Right forelimb (tissue), 1 donor: ENCODE data around the gene C11orf97.
"Not testable (repeated sequence)": the region's sequence is repeated elsewhere in the genome, so short reads cannot be mapped to it uniquely, and the experiment has no call there.

Source experiments
- DNase-seq: peaks from one replicate; pipeline ENCODE4 v3.0.0-alpha.2; 2018

The C11orf97 gene

DNA sequence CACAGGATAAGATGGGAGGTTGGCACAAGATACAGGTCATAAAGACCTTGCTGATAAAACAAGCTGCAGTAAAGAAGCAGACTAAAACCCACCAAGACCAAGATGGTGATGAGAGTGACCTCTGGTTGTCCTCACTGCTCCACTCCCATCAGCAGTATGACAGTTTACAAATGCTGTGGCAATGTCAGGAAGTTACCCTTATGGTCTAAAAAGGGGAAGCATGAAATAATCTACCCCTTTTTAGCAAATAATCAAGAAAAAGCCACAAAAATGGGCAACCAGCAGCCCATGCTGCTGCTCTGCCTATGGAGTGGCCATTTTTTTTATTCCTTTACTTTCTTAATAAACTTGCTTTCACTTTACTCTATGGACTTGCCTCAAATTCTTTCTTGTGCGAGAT is 46.2 kb downstream of the C11orf97 start:
- no peak for DNase-seq

DNA sequence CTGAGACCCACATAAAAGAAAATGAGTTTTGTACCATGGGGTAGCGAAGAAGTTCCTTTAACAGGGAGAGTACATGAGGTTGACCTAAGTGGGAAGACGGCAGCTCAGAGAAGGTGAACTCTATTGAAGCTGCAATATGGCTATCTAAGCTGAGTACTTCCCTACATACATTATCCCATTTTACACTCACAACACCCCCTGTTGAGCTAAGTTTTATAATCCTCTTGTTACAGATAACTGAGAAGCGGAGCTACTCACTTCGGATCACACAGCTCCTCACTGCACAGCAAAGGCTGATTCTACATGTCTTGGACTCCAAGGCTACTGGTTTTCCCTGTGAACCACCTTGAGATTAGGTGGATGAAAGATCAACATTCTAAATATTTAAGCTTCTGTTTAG is 46.7 kb downstream of the C11orf97 start:
- no peak for DNase-seq

DNA sequence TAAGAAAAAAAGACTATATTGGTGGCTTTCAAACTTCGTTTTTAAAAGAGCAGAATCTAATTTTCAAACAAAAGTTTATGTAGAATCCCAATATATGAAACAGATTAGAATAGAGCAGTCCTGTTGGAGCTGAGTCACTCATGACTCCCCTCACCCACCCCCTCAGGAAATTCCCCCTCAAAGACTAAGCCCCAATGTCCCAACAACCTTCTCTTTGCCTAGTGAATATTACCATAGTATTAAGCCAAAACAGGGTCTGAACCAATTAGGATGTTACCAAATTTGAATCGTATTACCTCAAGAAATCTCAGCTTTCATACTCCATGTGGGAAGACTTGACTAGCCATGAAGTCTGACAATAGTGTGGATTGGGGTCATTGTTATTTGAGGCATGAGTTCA is 47.1 kb downstream of the C11orf97 start:
- DNase-seq = no peak

DNA sequence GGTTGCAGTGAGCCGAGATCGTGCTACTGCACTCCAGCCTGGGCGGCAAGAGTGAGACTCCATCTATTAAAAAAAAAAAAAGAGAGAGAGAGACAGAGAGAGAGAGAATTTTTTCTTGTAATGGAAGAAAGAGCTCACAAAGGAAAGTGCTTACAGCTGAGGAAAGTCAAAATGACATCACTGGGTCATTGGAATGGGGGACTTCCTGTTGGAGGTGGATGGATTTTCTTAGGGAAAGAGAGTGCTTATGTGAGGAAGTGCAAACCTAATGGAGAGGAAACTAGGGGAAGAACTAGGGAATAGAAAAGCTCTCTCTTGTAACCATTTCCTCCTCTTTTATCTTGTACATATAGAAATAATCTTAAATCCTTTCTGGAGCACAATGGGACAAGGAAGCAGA is 48.6 kb downstream of the C11orf97 start:
- no peak for DNase-seq

GRCh38 chr11:94563176-94563847 is 51.1 kb downstream of the C11orf97 start:
- no peak for DNase-seq

- DNase-seq = no peak
Measured at GRCh38 chr11:94563848-94564467, 51.7 kb downstream of the C11orf97 start.

GRCh38 chr11:94567181-94567670 is 55.0 kb downstream of the C11orf97 start, which contains the start of gene PIWIL4:
TSS of gene PIWIL4 (plus strand) at chr11:94567368. CDS start at chr11:94567519, 151 bp downstream.
- DNase-seq = no peak

DNA sequence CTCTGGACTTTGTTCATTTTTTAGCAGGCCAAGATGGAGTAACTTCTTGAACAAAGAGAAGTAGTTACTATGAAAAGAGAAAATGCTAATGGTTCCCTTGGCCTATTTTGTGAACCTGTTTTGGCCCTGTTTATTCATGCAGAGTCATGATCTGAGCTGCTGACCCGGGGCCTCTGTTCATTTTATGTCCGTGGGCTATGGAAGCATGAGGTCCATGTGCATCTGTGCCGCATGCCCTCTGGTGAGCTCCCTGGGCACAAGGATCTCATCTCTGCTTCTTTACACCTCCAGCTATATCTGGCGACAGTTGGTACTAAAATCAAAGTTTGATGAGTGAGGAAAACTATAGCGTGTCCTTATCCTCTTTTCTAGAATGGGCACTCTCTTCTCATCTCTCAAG is 55.9 kb downstream of the C11orf97 start:
- DNase-seq = no peak

DNA sequence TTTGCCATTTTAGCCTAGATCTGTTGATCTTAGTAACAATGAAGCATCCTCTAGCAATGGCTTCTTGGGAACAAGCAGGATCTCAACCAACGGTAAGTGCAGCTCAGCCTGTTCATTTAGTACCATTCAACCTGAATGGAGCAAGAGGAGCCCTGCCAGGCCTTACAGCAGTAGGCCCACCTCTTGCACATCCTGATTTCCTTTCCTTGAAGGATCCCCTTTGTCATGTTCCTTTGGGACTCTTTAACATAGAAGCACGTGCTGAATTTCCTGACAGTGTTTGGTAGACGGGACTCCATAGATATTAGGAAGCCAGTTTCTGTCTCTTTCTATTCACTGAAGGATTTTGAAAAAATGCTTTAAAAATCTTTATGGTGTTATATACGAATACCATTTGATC is 56.5 kb downstream of the C11orf97 start:
- no peak for DNase-seq

GRCh38 chr11:94572975-94573374 is 60.7 kb downstream of the C11orf97 start:
- not testable (repeated sequence) for DNase-seq

DNA sequence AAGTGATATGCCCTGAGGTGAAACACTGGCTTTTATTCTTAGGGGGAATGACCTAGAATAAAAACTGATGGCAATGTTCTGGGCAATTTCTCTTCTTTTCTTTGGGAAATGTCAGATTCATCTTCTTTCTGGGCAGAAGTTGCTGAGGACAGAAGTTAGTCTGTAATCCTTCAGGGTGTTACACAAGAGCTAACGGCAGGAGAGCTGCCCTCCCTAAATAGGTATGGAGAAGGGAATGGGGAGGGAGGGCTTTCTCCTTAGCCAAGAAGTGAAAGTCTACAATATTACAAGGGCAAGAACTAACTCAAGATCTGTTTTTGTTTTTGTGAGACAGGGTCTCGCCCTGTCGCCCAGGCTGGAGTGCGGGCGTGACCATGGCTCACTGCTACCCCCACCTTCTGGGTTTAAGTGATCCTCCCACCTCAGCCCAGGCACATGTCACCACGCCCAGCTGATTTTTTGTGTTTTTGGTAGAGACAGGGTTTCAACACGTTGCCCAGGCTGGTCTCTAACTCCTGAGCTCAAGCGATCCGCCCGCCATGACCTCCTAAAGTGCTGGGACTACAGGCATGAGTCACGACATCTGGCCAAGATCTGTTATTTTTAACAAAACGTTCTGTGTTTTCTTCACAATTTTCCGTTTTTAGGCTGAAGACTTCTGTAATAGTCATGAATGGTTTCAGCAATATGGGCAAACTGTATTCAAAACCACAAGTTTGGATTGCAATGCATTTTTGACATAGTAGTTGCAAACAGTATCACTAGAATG is 62.1 kb downstream of the C11orf97 start:
- no peak for DNase-seq

- DNase-seq = no peak
Measured at GRCh38 chr11:94576306-94576705, 64.0 kb downstream of the C11orf97 start.

DNA sequence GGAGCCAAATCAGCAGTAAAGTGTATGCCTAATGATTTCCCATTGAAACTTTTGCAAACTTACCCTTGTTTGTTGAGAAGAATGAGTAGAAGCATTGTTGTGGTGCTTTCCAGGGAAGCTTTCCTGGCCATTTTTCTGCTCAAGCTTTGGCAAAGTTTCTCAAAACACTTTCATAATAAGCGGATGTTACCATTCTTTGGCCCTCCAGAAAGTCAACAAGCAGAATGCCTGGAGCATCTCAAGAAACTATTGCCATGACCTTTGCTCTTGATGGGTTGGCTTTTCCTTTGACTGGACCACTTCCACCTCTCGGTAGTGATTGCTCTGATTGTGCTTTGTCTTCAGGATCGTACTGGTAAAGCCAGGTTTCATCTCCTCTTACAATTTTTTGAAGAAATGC is 65.6 kb downstream of the C11orf97 start:
- no peak for DNase-seq
